ENCODE data around the gene NKRF. TPM values are rescaled to one million over a fixed set of nuclear protein-coding genes. Genes with fewer than 3 reads are reported as not detected.
A peak's percentile ranks its signal among the peaks of the same experiment; 100 is the strongest.

NKRF gene
- total RNA-seq (2014; rRNA removed) (9.1 and 11.4 TPM in 2 replicates), Bru-seq, nascent RNA (percentile 80 among the genes with signal in this experiment), BruChase-seq, experiment 1, labeled RNA remaining after a 6-hour chase (percentile 83 among the genes with signal in this experiment), BruChase-seq, experiment 2, labeled RNA remaining after a 2-hour chase (percentile 90 among the genes with signal in this experiment)
- long read RNA-seq, transcript NKRF-201 (3 exons, 3,817 nt), result major isoform, 30 of 37 reads
- long read RNA-seq, partial matches to known transcripts, result 1 of 37 reads
- long read RNA-seq, other reads (novel, unspliced or antisense), result 3 of 37 reads

- Histone ChIP-seq H3F3A (ENCODE audit: low read length, unreplicated experiment) (no peaks in the 10 kb centered on the region), H3K4me1 (ENCODE audit: insufficient read depth, low read length) (peaks cover 20% of the 10 kb centered on the region), H3K4me3 (ENCODE audit: low read length) (peak within 1 kb of the TSS; percentile 93), H3K27me3 (ENCODE audit: low read length) (no peaks in the 10 kb centered on the region), H4K20me1 (ENCODE audit: low read length) (peaks cover 35% of the 10 kb centered on the region), H3K36me3 (ENCODE audit: low read depth, low read length) (no peaks in the 10 kb centered on the region; the same call in 1 of the 2 replicates), H3K9ac (ENCODE audit: low read length) (peak within 1 kb of the TSS; percentile 100), H2AFZ (ENCODE audit: low read length) (peak within 1 kb of the TSS; percentile 89), H3K9me3 (ENCODE audit: low read length) (no peaks in the 10 kb centered on the region), H3K4me2 (ENCODE audit: low read length) (peak within 1 kb of the TSS; percentile 88), H3K79me2 (ENCODE audit: low read length) (peaks cover 49% of the 10 kb centered on the region), H3K27ac (ENCODE audit: low read length) (peak within 1 kb of the TSS; percentile 60), H3K9me2 (replicated peaks; ENCODE audit: low read length) (no peaks in the 10 kb centered on the region)
- ChIA-PET CTCF (interaction anchor here (0.7 kb wide), 1 partner anchor 152 kb away, joined by 3 read pairs; the partner anchor contains the start of gene SOWAHD), POLR2A (ENCODE audit: unreplicated experiment) (no interaction called here)
- peak; percentile 95 for DNase-seq
- TSS peak; percentile 74 for BruUV-seq (replicated peaks)
- intact Hi-C loops (cut with micrococcal nuclease), result loop anchor here (2.0 kb wide), 1 partner anchor 90 kb away; no protein-coding TSS in a partner anchor
- no peak for TF ChIP-seq EZH2phosphoT487 (IDR thresholded peaks at IDR 0.05; ENCODE audit: borderline replicate concordance, low read length)
- no peak for TF ChIP-seq EZH2 (IDR thresholded peaks at IDR 0.05; ENCODE audit: low read length, unreplicated experiment)
- TF ChIP-seq, protein P1, sequence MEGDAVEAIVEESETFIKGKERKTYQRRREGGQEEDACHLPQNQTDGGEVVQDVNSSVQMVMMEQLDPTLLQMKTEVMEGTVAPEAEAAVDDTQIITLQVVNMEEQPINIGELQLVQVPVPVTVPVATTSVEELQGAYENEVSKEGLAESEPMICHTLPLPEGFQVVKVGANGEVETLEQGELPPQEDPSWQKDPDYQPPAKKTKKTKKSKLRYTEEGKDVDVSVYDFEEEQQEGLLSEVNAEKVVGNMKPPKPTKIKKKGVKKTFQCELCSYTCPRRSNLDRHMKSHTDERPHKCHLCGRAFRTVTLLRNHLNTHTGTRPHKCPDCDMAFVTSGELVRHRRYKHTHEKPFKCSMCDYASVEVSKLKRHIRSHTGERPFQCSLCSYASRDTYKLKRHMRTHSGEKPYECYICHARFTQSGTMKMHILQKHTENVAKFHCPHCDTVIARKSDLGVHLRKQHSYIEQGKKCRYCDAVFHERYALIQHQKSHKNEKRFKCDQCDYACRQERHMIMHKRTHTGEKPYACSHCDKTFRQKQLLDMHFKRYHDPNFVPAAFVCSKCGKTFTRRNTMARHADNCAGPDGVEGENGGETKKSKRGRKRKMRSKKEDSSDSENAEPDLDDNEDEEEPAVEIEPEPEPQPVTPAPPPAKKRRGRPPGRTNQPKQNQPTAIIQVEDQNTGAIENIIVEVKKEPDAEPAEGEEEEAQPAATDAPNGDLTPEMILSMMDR (conservative IDR thresholded peaks at IDR 0.05; ENCODE audit: low read depth, low read length), result no peak
- ATAC-seq, result peak; percentile 78
These were observed at the start of gene NKRF for GRCh38 chrX:119606280-119607017. Gene NKRF, minus strand, starts transcription at chrX:119606424.

GRCh38 chrX:119655125-119655524 is 48.9 kb upstream of the NKRF start:
- Histone ChIP-seq H3K27me3 (ENCODE audit: low read length) (no peaks in the 10 kb centered on the region), H3K79me2 (ENCODE audit: low read length) (no peaks in the 10 kb centered on the region), H3K4me2 (ENCODE audit: low read length) (0 out of 2 replicates have a peak overlapping the region, but pooled peaks have one; percentile 51), H3K4me1 (ENCODE audit: insufficient read depth, low read length) (peaks cover 17% of the 10 kb centered on the region), H3K9me2 (replicated peaks; ENCODE audit: low read length) (no peaks in the 10 kb centered on the region), H2AFZ (ENCODE audit: low read length) (no peak overlapping the region), H3F3A (ENCODE audit: low read length, unreplicated experiment) (peaks cover 3% of the 10 kb centered on the region), H3K9me3 (ENCODE audit: low read length) (no peaks in the 10 kb centered on the region), H4K20me1 (ENCODE audit: low read length) (no peaks in the 10 kb centered on the region), H3K4me3 (ENCODE audit: low read length) (no peak overlapping the region), H3K9ac (ENCODE audit: low read length) (no peak overlapping the region), H3K36me3 (ENCODE audit: low read depth, low read length) (no peaks in the 10 kb centered on the region), H3K27ac (ENCODE audit: low read length) (0 out of 2 replicates have a peak overlapping the region, but pooled peaks have one; percentile 15)
- ATAC-seq (peak; percentile 65), DNase-seq (peak; percentile 21)
- TF ChIP-seq, protein P1 (conservative IDR thresholded peaks at IDR 0.05; ENCODE audit: low read depth, low read length), result no peak
- TF ChIP-seq EZH2 (IDR thresholded peaks at IDR 0.05; ENCODE audit: low read length, unreplicated experiment), result no peak
- no peak for TF ChIP-seq EZH2phosphoT487 (IDR thresholded peaks at IDR 0.05; ENCODE audit: borderline replicate concordance, low read length)
- BruUV-seq (replicated peaks), result no TSS peak
- intact Hi-C loops (cut with micrococcal nuclease), result no loop called here
- ChIA-PET CTCF (no interaction called here), POLR2A (ENCODE audit: unreplicated experiment) (no interaction called here)

All from PC-3 (cell line).